Nephron progenitor cell (in vitro differentiated cells): ENCODE results near the gene TDRD7.

Experiments
- DNase-seq: peaks from one replicate; pipeline ENCODE4 v3.0.0; 2021
- H3K27ac Mint-ChIP-seq: 2 replicates; pipeline ENCODE4 v1.8.0; 2021; ENCODE audit warnings: mild to moderate bottlenecking, moderate library complexity, mixed read lengths
- H3K27me3 Mint-ChIP-seq: 2 replicates; pipeline ENCODE4 v1.8.0; 2021; ENCODE audit warnings: mild to moderate bottlenecking, low read depth, mixed read lengths; ENCODE audit not compliant: poor library complexity
- H3K36me3 Mint-ChIP-seq: 2 replicates; pipeline ENCODE4 v1.8.0; 2021; ENCODE audit warnings: low read depth, mixed read lengths
- H3K4me1 Mint-ChIP-seq: 2 replicates; pipeline ENCODE4 v1.8.0; 2021; ENCODE audit warnings: mixed read lengths
- H3K4me3 Mint-ChIP-seq: 2 replicates; pipeline ENCODE4 v1.8.0; 2021; ENCODE audit warnings: mild to moderate bottlenecking, moderate library complexity, mixed read lengths
- H3K9me3 Mint-ChIP-seq: 2 replicates; pipeline ENCODE4 v1.8.0; 2021; ENCODE audit warnings: mild to moderate bottlenecking, moderate library complexity, mixed read lengths
- TF ChIP-seq, protein P1 (sequence below): fragments of 200-600 bp; sonication (generic); IDR thresholded peaks from 2 replicates; pipeline ENCODE4 v1.5.0; 2021; ENCODE audit warnings: antibody characterized with exemption

TDRD7 gene

GRCh38 chr9:97366476-97366875 lies 45.4 kb upstream of the TDRD7 start:
- TF ChIP-seq, protein P1, sequence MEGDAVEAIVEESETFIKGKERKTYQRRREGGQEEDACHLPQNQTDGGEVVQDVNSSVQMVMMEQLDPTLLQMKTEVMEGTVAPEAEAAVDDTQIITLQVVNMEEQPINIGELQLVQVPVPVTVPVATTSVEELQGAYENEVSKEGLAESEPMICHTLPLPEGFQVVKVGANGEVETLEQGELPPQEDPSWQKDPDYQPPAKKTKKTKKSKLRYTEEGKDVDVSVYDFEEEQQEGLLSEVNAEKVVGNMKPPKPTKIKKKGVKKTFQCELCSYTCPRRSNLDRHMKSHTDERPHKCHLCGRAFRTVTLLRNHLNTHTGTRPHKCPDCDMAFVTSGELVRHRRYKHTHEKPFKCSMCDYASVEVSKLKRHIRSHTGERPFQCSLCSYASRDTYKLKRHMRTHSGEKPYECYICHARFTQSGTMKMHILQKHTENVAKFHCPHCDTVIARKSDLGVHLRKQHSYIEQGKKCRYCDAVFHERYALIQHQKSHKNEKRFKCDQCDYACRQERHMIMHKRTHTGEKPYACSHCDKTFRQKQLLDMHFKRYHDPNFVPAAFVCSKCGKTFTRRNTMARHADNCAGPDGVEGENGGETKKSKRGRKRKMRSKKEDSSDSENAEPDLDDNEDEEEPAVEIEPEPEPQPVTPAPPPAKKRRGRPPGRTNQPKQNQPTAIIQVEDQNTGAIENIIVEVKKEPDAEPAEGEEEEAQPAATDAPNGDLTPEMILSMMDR = no peak

GRCh38 chr9:97366889-97367288 lies 45.0 kb upstream of the TDRD7 start:
- TF ChIP-seq, protein P1 = no peak
- DNase-seq = no peak
- no peak overlapping the region for H3K27ac Mint-ChIP-seq
- no peak overlapping the region for H3K4me3 Mint-ChIP-seq
- peaks cover 74% of the 10 kb centered on the region for H3K36me3 Mint-ChIP-seq
- H3K4me1 Mint-ChIP-seq = no peaks in the 10 kb centered on the region
- peaks cover 31% of the 10 kb centered on the region for H3K9me3 Mint-ChIP-seq
- H3K27me3 Mint-ChIP-seq = peaks cover 7% of the 10 kb centered on the region

More at GRCh38 chr9:97366476-97366875, 45.4 kb upstream of the TDRD7 start:
- H3K36me3 Mint-ChIP-seq = peaks cover 71% of the 10 kb centered on the region
- H3K9me3 Mint-ChIP-seq = peaks cover 30% of the 10 kb centered on the region
- no peak overlapping the region for H3K27ac Mint-ChIP-seq
- no peaks in the 10 kb centered on the region for H3K4me1 Mint-ChIP-seq
- H3K27me3 Mint-ChIP-seq = peaks cover 7% of the 10 kb centered on the region
- no peak for DNase-seq
- no peak overlapping the region for H3K4me3 Mint-ChIP-seq

GRCh38 chr9:97367729-97368128 lies 44.2 kb upstream of the TDRD7 start:
- Mint-ChIP-seq H3K27ac (no peak overlapping the region), H3K4me3 (no peak overlapping the region)
- no peak for DNase-seq

GRCh38 chr9:97368964-97369363 lies 42.9 kb upstream of the TDRD7 start:
- TF ChIP-seq, protein P1 = no peak
- DNase-seq = no peak
- H3K27ac Mint-ChIP-seq = no peak overlapping the region
- peaks cover 31% of the 10 kb centered on the region for H3K9me3 Mint-ChIP-seq
- H3K4me3 Mint-ChIP-seq = no peak overlapping the region
- peaks cover 68% of the 10 kb centered on the region for H3K36me3 Mint-ChIP-seq
- H3K27me3 Mint-ChIP-seq = peaks cover 6% of the 10 kb centered on the region
- H3K4me1 Mint-ChIP-seq = no peaks in the 10 kb centered on the region

More at GRCh38 chr9:97367729-97368128, 44.2 kb upstream of the TDRD7 start:
- no peaks in the 10 kb centered on the region for H3K4me1 Mint-ChIP-seq
- TF ChIP-seq, protein P1 = no peak
- H3K36me3 Mint-ChIP-seq = peaks cover 72% of the 10 kb centered on the region
- peaks cover 31% of the 10 kb centered on the region for H3K9me3 Mint-ChIP-seq
- H3K27me3 Mint-ChIP-seq = peaks cover 9% of the 10 kb centered on the region

DNA sequence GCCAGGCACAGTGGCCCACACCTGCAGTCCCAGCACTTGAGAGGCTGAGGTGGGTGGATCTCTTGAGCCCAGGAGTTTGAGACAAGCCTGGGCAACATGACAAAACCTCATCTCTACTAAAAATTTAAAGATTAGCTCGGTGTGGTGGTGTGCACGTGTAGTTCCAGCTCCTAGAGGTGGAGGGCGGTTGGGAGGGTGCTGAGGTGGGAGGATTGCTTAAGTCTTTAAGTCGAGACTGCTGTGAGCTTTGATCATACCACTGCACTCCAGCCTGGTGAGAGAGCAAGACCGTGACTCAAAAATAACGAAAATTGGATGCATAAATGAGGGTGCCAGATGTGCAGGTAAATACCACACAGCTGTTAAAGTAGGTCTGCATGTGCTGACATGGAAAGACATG lies 39.3 kb upstream of the TDRD7 start:
- no peak for DNase-seq
- Mint-ChIP-seq H3K27me3 (peaks cover 6% of the 10 kb centered on the region), H3K4me1 (no peaks in the 10 kb centered on the region), H3K27ac (no peak overlapping the region), H3K36me3 (peaks cover 50% of the 10 kb centered on the region), H3K9me3 (peaks cover 31% of the 10 kb centered on the region), H3K4me3 (no peak overlapping the region)
- TF ChIP-seq, protein P1 = no peak

DNA sequence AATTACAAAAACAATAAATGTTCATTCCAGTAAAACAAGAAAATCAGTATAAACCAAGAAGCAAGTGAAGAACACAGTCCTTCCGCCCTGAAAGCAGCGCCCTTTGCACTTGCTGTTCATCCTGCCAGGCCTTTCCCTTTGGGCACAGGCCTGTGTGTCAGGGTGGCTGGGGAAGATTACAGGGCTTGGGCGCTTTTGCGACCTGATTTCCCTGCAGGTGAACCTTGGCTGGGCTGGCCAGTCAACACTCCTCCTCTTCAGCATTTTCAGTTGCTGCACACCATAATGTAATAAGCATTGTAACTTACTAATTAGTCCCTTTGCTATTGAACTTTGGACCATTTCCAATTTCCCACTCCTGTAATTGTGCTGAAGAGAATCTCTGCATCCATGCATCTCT lies 38.6 kb upstream of the TDRD7 start:
- H3K27ac Mint-ChIP-seq = no peak overlapping the region
- peaks cover 28% of the 10 kb centered on the region for H3K9me3 Mint-ChIP-seq
- no peak overlapping the region for H3K4me3 Mint-ChIP-seq
- H3K36me3 Mint-ChIP-seq = peaks cover 47% of the 10 kb centered on the region
- no peaks in the 10 kb centered on the region for H3K4me1 Mint-ChIP-seq
- peaks cover 6% of the 10 kb centered on the region for H3K27me3 Mint-ChIP-seq
- TF ChIP-seq, protein P1 = no peak
- DNase-seq = no peak
